ENCODE measurements around the gene LEF1. TPM values are rescaled to one million over a fixed set of nuclear protein-coding genes. Genes with fewer than 3 reads are reported as not detected.

The LEF1 gene
- total and polyA plus RNA-seq, 2 experiments from 2014 or later, result 0.50 to 0.73 TPM

DNA sequence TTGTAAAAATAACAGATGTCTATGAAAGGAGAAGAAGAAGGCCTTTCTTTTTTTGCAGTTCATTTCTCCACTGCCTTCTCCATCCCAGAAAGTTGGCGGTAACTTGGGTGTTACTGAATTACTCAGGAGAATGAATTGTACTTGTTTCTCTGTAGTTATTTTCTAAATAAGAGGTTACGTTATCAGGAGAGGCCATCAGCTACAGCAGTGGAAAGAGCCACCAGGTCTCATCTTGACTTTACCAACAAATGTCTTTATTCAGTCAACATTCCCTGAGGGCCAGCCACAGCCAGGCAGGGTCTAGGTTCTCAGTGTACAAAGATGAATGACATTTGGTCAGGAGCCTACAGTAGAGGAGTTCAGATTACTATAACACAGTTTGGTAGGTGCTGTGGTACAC, 170.9 kb downstream of the LEF1 start (continued):
- TF ChIP-seq, protein P1, sequence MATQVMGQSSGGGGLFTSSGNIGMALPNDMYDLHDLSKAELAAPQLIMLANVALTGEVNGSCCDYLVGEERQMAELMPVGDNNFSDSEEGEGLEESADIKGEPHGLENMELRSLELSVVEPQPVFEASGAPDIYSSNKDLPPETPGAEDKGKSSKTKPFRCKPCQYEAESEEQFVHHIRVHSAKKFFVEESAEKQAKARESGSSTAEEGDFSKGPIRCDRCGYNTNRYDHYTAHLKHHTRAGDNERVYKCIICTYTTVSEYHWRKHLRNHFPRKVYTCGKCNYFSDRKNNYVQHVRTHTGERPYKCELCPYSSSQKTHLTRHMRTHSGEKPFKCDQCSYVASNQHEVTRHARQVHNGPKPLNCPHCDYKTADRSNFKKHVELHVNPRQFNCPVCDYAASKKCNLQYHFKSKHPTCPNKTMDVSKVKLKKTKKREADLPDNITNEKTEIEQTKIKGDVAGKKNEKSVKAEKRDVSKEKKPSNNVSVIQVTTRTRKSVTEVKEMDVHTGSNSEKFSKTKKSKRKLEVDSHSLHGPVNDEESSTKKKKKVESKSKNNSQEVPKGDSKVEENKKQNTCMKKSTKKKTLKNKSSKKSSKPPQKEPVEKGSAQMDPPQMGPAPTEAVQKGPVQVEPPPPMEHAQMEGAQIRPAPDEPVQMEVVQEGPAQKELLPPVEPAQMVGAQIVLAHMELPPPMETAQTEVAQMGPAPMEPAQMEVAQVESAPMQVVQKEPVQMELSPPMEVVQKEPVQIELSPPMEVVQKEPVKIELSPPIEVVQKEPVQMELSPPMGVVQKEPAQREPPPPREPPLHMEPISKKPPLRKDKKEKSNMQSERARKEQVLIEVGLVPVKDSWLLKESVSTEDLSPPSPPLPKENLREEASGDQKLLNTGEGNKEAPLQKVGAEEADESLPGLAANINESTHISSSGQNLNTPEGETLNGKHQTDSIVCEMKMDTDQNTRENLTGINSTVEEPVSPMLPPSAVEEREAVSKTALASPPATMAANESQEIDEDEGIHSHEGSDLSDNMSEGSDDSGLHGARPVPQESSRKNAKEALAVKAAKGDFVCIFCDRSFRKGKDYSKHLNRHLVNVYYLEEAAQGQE (IDR thresholded peaks at IDR 0.05; ENCODE audit: unreplicated experiment), result no peak
- TF ChIP-seq STAT1 (IDR thresholded peaks at IDR 0.05; ENCODE audit: unreplicated experiment), result no peak

Other genes starting within 250 kb of the LEF1 start
- gene CYP2U1, start 237.4 kb downstream of the LEF1 start, total RNA-seq (2014; rRNA removed; shearing (Covaris generic)), result 7.3 and 9.9 TPM in 2 replicates
- gene CYP2U1, start 237.4 kb downstream of the LEF1 start, polyA plus RNA-seq (2016; fragmentation: Nextera tagmentation; extraction: Ambion mirVana), result 3.2 and 4.1 TPM in 2 replicates
- gene HADH, start 179.0 kb downstream of the LEF1 start, total RNA-seq (2014; rRNA removed; shearing (Covaris generic)), result 37.7 and 39.1 TPM in 2 replicates
- gene HADH, start 179.0 kb downstream of the LEF1 start, polyA plus RNA-seq (2016; fragmentation: Nextera tagmentation; extraction: Ambion mirVana), result 37.9 and 39.2 TPM in 2 replicates

Data from GM23338 (cell line).